H9 (cell line): ENCODE results near the gene ACBD6. TPM values are rescaled to one million over a fixed set of nuclear protein-coding genes. Genes with fewer than 3 reads are reported as not detected.

Experiments
- DNase-seq: peaks from one replicate; pipeline ENCODE4 v3.0.0-alpha.2; 2017
- H2AFZ ChIP-seq: one replicate; pipeline ENCODE4 v1.6.1; 2013; ENCODE audit warnings: mild to moderate bottlenecking, low read length, control low read depth, moderate library complexity
- H2AK5ac ChIP-seq: 2 replicates; pipeline ENCODE4 v1.6.1; 2013; ENCODE audit warnings: low read length, control low read depth, mixed read lengths; ENCODE audit not compliant: insufficient read length
- H2BK120ac ChIP-seq: one replicate; pipeline ENCODE4 v1.6.1; 2013; ENCODE audit warnings: low read depth, mild to moderate bottlenecking, low read length, control low read depth, inconsistent platforms; ENCODE audit not compliant: poor library complexity, severe bottlenecking
- H2BK12ac ChIP-seq: 2 replicates; pipeline ENCODE4 v1.6.1; 2013; ENCODE audit warnings: low read length, control low read depth, mixed read lengths, low read depth; ENCODE audit not compliant: insufficient read length
- H2BK15ac ChIP-seq: 2 replicates; pipeline ENCODE4 v1.6.1; 2013; ENCODE audit warnings: low read depth, low read length, control low read depth
- H2BK20ac ChIP-seq: one replicate; pipeline ENCODE4 v1.6.1; 2013; ENCODE audit warnings: low read depth, mild to moderate bottlenecking, low read length, control low read depth, inconsistent platforms; ENCODE audit not compliant: poor library complexity, severe bottlenecking
- H2BK5ac ChIP-seq: 2 replicates; pipeline ENCODE4 v1.6.1; 2013; ENCODE audit warnings: low read length, control low read depth, mixed read lengths; ENCODE audit not compliant: insufficient read length
- H3K14ac ChIP-seq: 2 replicates; pipeline ENCODE4 v1.6.1; 2013; ENCODE audit warnings: low read length, control low read depth; ENCODE audit not compliant: insufficient read depth
- H3K18ac ChIP-seq: 2 replicates; pipeline ENCODE4 v1.6.1; 2013; ENCODE audit warnings: low read depth, mild to moderate bottlenecking, mixed read lengths, low read length, control low read depth; ENCODE audit not compliant: insufficient read length
- H3K23ac ChIP-seq: 2 replicates; pipeline ENCODE4 v1.6.1; 2013; ENCODE audit warnings: low read length, control low read depth, mixed read lengths, low read depth; ENCODE audit not compliant: insufficient read length
- H3K23me2 ChIP-seq: 2 replicates; pipeline ENCODE4 v1.6.1; 2013; ENCODE audit warnings: low read depth, mild to moderate bottlenecking, mixed read lengths, low read length, control low read depth; ENCODE audit not compliant: insufficient read length, poor library complexity, severe bottlenecking
- H3K27ac ChIP-seq: 2 replicates; pipeline ENCODE4 v1.5.1; 2013; ENCODE audit warnings: low read length, control low read depth, mixed read lengths, low read depth; ENCODE audit not compliant: insufficient read length
- H3K27me3 ChIP-seq: 2 replicates; pipeline ENCODE4 v1.6.1; 2013; ENCODE audit warnings: low read length, control low read depth, inconsistent platforms; ENCODE audit not compliant: insufficient read depth
- H3K4ac ChIP-seq: 2 replicates; pipeline ENCODE4 v1.6.1; 2013; ENCODE audit warnings: low read depth, mild to moderate bottlenecking, control low read depth, inconsistent platforms, low read length, moderate library complexity
- H3K4me1 ChIP-seq: 2 replicates; pipeline ENCODE4 v1.6.1; 2013; ENCODE audit warnings: low read length, control low read depth, inconsistent platforms; ENCODE audit not compliant: insufficient read depth
- H3K4me2 ChIP-seq: 2 replicates; pipeline ENCODE4 v1.6.1; 2013; ENCODE audit warnings: low read length, control low read depth, mixed read lengths; ENCODE audit not compliant: insufficient read length, insufficient read depth
- H3K56ac ChIP-seq: 2 replicates; pipeline ENCODE4 v1.6.1; 2013; ENCODE audit warnings: low read depth, mild to moderate bottlenecking, mixed read lengths, low read length, control low read depth; ENCODE audit not compliant: insufficient read length
- H3K79me1 ChIP-seq: 2 replicates; pipeline ENCODE4 v1.6.1; 2013; ENCODE audit warnings: low read depth, mild to moderate bottlenecking, moderate library complexity, low read length, control low read depth, inconsistent platforms; ENCODE audit not compliant: insufficient read depth, poor library complexity, severe bottlenecking
- H3K79me2 ChIP-seq: 2 replicates; pipeline ENCODE4 v1.6.1; 2013; ENCODE audit warnings: low read length, control low read depth, inconsistent platforms; ENCODE audit not compliant: insufficient read depth
- H3K9ac ChIP-seq: 2 replicates; pipeline ENCODE4 v1.6.1; 2013; ENCODE audit warnings: low read length, control low read depth, mixed read lengths; ENCODE audit not compliant: insufficient read length; ENCODE audit errors: extremely low read depth
- H3K9me3 ChIP-seq: one replicate; pipeline ENCODE4 v1.6.1; 2013; ENCODE audit warnings: low read depth, low read length, inconsistent platforms; ENCODE audit not compliant: control insufficient read depth
- H3T11ph ChIP-seq: one replicate; pipeline ENCODE4 v1.6.1; 2013; ENCODE audit warnings: mild to moderate bottlenecking, low read length, control low read depth, inconsistent platforms
- H4K20me1 ChIP-seq: one replicate; pipeline ENCODE4 v1.6.1; 2013; ENCODE audit not compliant: control insufficient read depth, insufficient read length, insufficient read depth
- H4K5ac ChIP-seq: 2 replicates; pipeline ENCODE4 v1.6.1; 2013; ENCODE audit warnings: low read depth, mild to moderate bottlenecking, mixed read lengths, low read length, control low read depth; ENCODE audit not compliant: insufficient read length
- H4K8ac ChIP-seq: replicated peaks from 2 replicates; pipeline ENCODE4 v1.6.1; 2013; ENCODE audit warnings: low read length, control low read depth, mixed read lengths, low read depth; ENCODE audit not compliant: insufficient read length
- H4K91ac ChIP-seq: 2 replicates; pipeline ENCODE4 v1.6.1; 2013; ENCODE audit warnings: low read depth, mild to moderate bottlenecking, moderate library complexity, mixed read lengths, low read length, control low read depth; ENCODE audit not compliant: insufficient read length
- H3K27ac Mint-ChIP-seq, 3 experiments: 2 replicates in 2 of 3; 3 replicates in 1 of 3; pipeline ENCODE4 v1.8.0; 2020 to 2021; ENCODE audit warnings: mixed read lengths in 3 of 3, mild to moderate bottlenecking in 1 of 3, moderate library complexity in 1 of 3
- H3K27me3 Mint-ChIP-seq: 2 replicates; pipeline ENCODE4 v1.8.0; 2021; ENCODE audit warnings: low read depth, mild to moderate bottlenecking, moderate library complexity, mixed read lengths
- H3K36me3 Mint-ChIP-seq, 3 experiments: 2 replicates in 2 of 3; 3 replicates in 1 of 3; pipeline ENCODE4 v1.8.0; 2020 to 2021; ENCODE audit warnings: low read depth in 3 of 3, mixed read lengths in 3 of 3; ENCODE audit not compliant: insufficient read depth in 1 of 3
- H3K4me1 Mint-ChIP-seq, 2 experiments: 2 replicates each; pipeline ENCODE4 v1.8.0; 2020; ENCODE audit warnings: mixed read lengths in 2 of 2
- H3K4me3 Mint-ChIP-seq, 2 experiments: 2 replicates in 1 of 2; 3 replicates in 1 of 2; pipeline ENCODE4 v1.8.0; 2020 to 2021; ENCODE audit warnings: mild to moderate bottlenecking in 2 of 2, mixed read lengths in 2 of 2, moderate library complexity in 1 of 2
- H3K9me3 Mint-ChIP-seq, 2 experiments: 2 replicates in 1 of 2; 3 replicates in 1 of 2; pipeline ENCODE4 v1.8.0; 2020; ENCODE audit warnings: mild to moderate bottlenecking in 2 of 2, mixed read lengths in 2 of 2, moderate library complexity in 1 of 2
- CTCF ChIP-seq: fragments of 200-600 bp; sonication (generic); conservative IDR thresholded peaks from 3 replicates; pipeline ENCODE4 v1.8.0; 2021; ENCODE audit warnings: antibody characterized with exemption, mild to moderate bottlenecking
- WGBS: extraction: QIAGEN DNeasy Blood & Tissue Kit; methylation state at CpG from one replicate; pipeline ENCODE4 v1.1.7; 2013; ENCODE audit warnings: missing lambda C conversion rate, low lambda C conversion rate, mixed read lengths; ENCODE audit not compliant: insufficient read length; ENCODE audit errors: extremely low coverage; 5-methylcytosine and 5-hydroxymethylcytosine counted together
- total RNA-seq: library from RNA; stranded (reverse); gene quantifications from 2 replicates; pipeline ENCODE4 v1.2.1, GENCODE V29; 2021

The ACBD6 gene
- total RNA-seq, 1 experiment from 2014 or later: 51.4 TPM

GRCh38 chr1:180294711-180295110 lies 207.7 kb downstream of the ACBD6 start:
- H3K36me3 Mint-ChIP-seq: peaks cover 0 to 14% (median 9%) of the 10 kb centered on the region in 3 experiments; a peak in 5 of 7 replicates
- H3K4me3 Mint-ChIP-seq: no peak overlapping the region
- Histone ChIP-seq H4K20me1 (no peaks in the 10 kb centered on the region), H2BK15ac (no peak overlapping the region), H4K5ac (no peak overlapping the region), H3K27ac (no peak overlapping the region), H3K23ac (no peak overlapping the region), H2BK5ac (no peak overlapping the region), H3K4me2 (no peak overlapping the region), H3K23me2 (no peaks in the 10 kb centered on the region), H2AK5ac (no peak overlapping the region), H4K91ac (no peak overlapping the region), H3K14ac (no peak overlapping the region), H3K4me1 (no peaks in the 10 kb centered on the region), H3K9ac (no peak overlapping the region), H3T11ph (no peak overlapping the region), H2AFZ (no peak overlapping the region), H2BK20ac (no peak overlapping the region), H3K27me3 (no peaks in the 10 kb centered on the region), H3K9me3 (no peaks in the 10 kb centered on the region), H4K8ac (no peak overlapping the region), H3K79me2 (no peaks in the 10 kb centered on the region), H3K56ac (no peak overlapping the region), H2BK120ac (no peak overlapping the region), H2BK12ac (no peak overlapping the region), H3K18ac (no peak overlapping the region), H3K4ac (no peak overlapping the region), H3K79me1 (no peaks in the 10 kb centered on the region)
- DNase-seq: no peak
- H3K27me3 Mint-ChIP-seq: no peaks in the 10 kb centered on the region
- no peak overlapping the region for H3K27ac Mint-ChIP-seq
- H3K9me3 Mint-ChIP-seq: peaks cover 4 to 7% of the 10 kb centered on the region in 2 experiments; a peak in 2 of 5 replicates
- no peak for TF ChIP-seq CTCF
- H3K4me1 Mint-ChIP-seq: peaks cover 3% of the 10 kb centered on the region in 2 experiments; a peak in 1 of 4 replicates
- WGBS: no CpG with 5 or more reads among the region's 2 CpGs
